ENCODE data around the gene EOLA1. TPM values are rescaled to one million over a fixed set of nuclear protein-coding genes. Genes with fewer than 3 reads are reported as not detected.

The EOLA1 gene
- total RNA-seq, result 10 to 100 TPM; 12.9 to 20.1 (median 17.5) TPM

DNA sequence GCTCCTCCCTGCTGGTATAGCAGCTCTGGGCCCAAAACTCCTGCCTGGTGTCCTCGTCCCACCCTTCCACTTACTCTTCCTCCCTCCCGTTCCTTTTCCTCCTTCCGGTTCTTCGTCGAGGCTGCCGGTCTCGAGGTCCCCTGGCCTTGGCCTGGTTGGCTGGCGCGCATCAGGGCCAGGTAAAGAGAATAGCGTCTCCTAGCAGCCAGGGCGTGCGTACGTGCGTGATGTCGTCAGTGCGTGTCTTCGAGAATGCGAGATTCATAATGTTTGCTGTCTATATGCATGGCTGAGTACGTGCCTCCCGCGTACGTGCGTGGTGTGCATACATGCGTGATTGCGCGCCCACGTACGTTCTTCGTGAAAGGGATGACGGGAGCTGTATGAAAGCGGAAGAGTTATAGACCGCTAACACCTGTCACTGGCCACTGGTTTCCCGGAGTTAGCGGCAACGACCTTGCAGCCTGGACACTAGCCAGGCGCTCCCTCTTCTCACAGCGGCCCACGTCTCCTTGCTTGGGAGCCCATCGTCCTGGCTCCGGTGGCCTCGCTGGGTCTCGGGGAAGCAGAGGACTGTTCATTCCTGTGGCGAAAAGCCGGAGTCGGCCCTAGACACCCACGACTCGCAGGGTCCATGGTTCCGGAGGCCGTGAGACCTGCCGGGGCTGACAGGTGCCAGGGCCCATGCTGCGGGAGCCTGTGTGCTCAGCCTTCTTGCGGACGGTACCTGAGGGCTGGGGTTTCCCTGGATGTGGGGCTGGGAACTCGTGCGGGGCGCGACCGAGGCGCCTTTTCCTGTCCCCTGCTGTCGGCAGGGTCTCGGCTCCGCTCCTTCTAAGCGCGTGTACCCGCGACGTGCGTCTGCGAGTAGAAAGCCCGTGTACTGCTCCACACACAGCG lies at the start of gene EOLA1:
Gene EOLA1, plus strand, starts transcription at position 392 of the 900 bp plus-strand sequence. CDS start 4,619 bp downstream, outside the sequence.
- Histone ChIP-seq H3K27ac (peak within 1 kb of the TSS; percentile 82 to 95 (median 83)), H3K9me3 (no peaks in the 10 kb centered on the region), H3K27me3 (no peaks in the 10 kb centered on the region), H3K4me3 (replicated peaks in 1 of 3) (peak within 1 kb of the TSS; percentile 48 to 53 (median 50)), H3K4me1 (peaks cover 0 to 4% of the 10 kb centered on the region in 2 donors), H3K36me3 (no peaks in the 10 kb centered on the region)
- intact Hi-C loops (cut with DNase I), result no loop called here
- TF ChIP-seq, protein P1, sequence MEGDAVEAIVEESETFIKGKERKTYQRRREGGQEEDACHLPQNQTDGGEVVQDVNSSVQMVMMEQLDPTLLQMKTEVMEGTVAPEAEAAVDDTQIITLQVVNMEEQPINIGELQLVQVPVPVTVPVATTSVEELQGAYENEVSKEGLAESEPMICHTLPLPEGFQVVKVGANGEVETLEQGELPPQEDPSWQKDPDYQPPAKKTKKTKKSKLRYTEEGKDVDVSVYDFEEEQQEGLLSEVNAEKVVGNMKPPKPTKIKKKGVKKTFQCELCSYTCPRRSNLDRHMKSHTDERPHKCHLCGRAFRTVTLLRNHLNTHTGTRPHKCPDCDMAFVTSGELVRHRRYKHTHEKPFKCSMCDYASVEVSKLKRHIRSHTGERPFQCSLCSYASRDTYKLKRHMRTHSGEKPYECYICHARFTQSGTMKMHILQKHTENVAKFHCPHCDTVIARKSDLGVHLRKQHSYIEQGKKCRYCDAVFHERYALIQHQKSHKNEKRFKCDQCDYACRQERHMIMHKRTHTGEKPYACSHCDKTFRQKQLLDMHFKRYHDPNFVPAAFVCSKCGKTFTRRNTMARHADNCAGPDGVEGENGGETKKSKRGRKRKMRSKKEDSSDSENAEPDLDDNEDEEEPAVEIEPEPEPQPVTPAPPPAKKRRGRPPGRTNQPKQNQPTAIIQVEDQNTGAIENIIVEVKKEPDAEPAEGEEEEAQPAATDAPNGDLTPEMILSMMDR (IDR thresholded peaks at IDR 0.05), result no peak
- peak in 1 of 2 donors; percentile 64 for TF ChIP-seq POLR2A (IDR thresholded peaks at IDR 0.05)
- peak; percentile 90 to 91 for DNase-seq
- WGBS, 2 donors, result 0% methylated on average over 9 to 21 of the region's 71 CpGs

DNA sequence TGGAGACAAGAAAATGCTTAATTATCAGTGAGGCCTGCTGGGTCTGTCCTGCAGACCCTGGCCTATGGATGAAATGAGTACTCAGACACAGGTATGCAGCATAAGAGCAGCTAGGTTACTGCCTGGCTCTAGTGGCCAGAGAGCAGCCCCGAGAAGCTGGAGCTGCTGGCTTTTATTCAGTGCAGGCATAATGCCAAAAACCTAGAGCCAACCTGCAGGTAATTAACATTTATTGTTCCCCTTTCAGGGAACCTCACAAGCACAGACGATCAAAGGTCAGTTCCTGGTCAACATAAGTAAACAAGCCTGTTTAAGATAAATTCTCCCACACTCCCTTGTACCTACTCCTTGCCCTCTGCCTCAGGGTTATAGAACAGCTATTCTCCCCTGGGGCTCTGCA lies 49.0 kb upstream of the EOLA1 start:
- 68 to 77% methylated on average over 2 of the region's 2 CpGs for WGBS, 2 donors

DNA sequence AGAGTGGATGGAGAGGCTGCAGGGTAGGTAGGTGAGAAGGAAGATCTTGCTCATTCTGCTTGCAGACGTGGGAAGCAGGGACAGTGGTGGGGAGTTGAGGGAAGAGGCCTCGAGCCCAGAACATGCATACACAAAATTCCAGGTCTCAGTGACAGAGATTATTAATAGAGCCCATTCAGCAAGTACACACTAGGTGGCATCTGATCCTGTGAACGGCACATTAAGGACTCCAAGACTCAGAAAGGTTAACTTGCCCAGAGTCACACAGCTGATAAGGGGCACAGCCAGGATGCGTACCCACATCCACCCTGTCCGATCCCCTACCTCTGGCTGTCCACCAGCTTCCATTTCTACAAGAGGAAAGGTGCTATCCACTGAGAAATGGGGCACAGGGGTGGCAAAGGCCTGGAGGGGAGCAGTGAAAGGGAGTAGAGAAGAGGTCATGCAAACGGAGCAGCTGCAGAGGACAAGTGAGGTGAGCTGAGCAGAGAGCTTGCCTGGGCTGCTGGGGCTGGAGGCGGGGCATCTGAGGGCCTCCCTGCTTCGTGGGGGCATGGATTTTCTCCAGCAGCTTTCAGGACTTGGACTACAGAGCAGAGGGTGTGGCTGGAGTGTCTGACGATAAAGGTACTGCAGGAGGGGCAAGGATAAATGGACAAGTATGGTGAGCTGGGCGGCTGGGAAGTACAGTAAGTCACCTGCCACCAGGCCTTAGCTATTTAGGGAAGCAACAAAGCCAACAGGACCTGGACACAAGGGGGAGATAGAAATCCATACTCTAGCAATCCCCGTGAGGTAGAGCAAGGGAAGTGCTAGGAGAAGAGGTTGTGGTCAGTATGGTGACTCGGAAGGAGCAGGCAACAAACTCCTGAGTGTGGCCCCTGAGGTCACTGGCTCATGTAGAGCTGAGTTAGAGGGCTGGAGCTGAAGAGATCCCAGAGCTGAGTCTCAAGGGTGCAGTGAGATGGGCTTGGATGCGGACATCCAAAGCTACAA lies 46.9 kb upstream of the EOLA1 start:
- DNase-seq, result peak; percentile 20 to 27
- Histone ChIP-seq H3K4me3 (replicated peaks in 1 of 3) (no peak overlapping the region), H3K4me1 (no peaks in the 10 kb centered on the region), H3K27ac (no peak overlapping the region), H3K36me3 (peaks cover 22 to 32% of the 10 kb centered on the region in 2 donors), H3K27me3 (no peaks in the 10 kb centered on the region), H3K9me3 (no peaks in the 10 kb centered on the region)
- TF ChIP-seq, protein P1 (IDR thresholded peaks at IDR 0.05), result no peak
- TF ChIP-seq POLR2A (IDR thresholded peaks at IDR 0.05), result no peak
- intact Hi-C loops (cut with DNase I), result no loop called here
- WGBS, 2 donors, result 69 to 71% methylated on average over 11 to 13 of the region's 13 CpGs

More for the DNA sequence above, 49.0 kb upstream of the EOLA1 start:
- Histone ChIP-seq H3K27me3 (no peaks in the 10 kb centered on the region), H3K36me3 (peaks cover 21 to 25% of the 10 kb centered on the region in 2 donors), H3K4me1 (no peaks in the 10 kb centered on the region), H3K27ac (no peak overlapping the region), H3K9me3 (no peaks in the 10 kb centered on the region), H3K4me3 (replicated peaks in 1 of 3) (no peak overlapping the region)
- intact Hi-C loops (cut with DNase I), result no loop called here
- DNase-seq, result no peak
- TF ChIP-seq, protein P1 (IDR thresholded peaks at IDR 0.05), result no peak
- TF ChIP-seq POLR2A (IDR thresholded peaks at IDR 0.05), result no peak

DNA sequence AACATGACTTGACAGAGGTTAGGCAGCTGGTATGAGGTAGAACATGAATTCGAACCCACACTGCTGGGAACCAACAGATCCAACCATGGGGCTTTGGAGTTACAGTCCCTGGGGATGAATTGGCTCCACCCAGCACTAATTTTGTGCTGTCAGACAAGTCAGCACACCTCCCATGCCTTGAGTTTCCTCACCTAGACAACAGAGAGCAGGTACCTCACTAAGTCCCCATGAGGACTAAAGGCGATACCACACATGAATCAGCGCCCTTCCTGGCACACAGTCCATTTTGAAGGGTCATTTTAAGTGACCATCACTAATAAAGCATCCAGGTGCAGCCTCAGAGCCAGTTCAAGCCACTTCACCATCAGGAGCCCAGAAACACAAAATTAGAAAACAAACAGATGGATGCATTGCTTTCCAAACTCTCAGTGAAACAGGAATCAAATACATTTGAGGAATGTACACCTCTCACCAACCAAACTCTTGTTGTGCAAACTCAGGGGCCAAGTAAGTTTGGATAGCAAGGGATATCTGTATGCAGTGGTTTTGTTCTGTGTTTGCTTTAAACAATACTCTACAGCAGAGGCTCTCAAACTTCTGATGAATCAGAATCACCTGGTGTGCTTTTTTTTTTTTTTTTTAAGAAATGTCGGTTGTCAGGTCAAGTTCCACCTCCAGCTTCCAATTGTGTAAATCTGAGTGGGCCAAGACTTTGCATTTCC lies 45.8 kb upstream of the EOLA1 start:
- WGBS, 2 donors, result 66 to 92% methylated on average over 2 to 3 of the region's 4 CpGs
- intact Hi-C loops (cut with DNase I), result no loop called here

More for the DNA sequence above, 45.8 kb upstream of the EOLA1 start:
- Histone ChIP-seq H3K4me1 (no peaks in the 10 kb centered on the region), H3K36me3 (peaks cover 17 to 28% of the 10 kb centered on the region in 2 donors), H3K27me3 (no peaks in the 10 kb centered on the region), H3K9me3 (no peaks in the 10 kb centered on the region), H3K27ac (no peak overlapping the region), H3K4me3 (replicated peaks in 1 of 3) (no peak overlapping the region)
- no peak for TF ChIP-seq POLR2A (IDR thresholded peaks at IDR 0.05)
- TF ChIP-seq, protein P1 (IDR thresholded peaks at IDR 0.05), result no peak
- DNase-seq, result no peak
